MCF 10A (cell line): ENCODE data around the gene MPLKIP. TPM values are rescaled to one million over a fixed set of nuclear protein-coding genes. Genes with fewer than 3 reads are reported as not detected.

Experiments
- Bru-seq: library from RNA; stranded (reverse); fragments of 400-500 nt; gene quantifications from one replicate; lab custom pipeline; 2021; lab: Mats Ljungman, UMichigan
- BruChase-seq, 2 experiments: library from RNA; stranded (reverse); fragments of 400-500 nt; gene quantifications; one replicate each; lab custom pipeline; 2021; lab: Mats Ljungman, UMichigan
- BruUV-seq: library from RNA; stranded (reverse); fragments of 400-500 nt; replicated peaks from 2 replicates; lab custom pipeline; 2021; lab: Mats Ljungman, UMichigan
- CTCF ChIA-PET: fragments of 300-600 bp; sonication (Branson Sonifier 250); formaldehyde crosslinking; extraction: SDS; loops from one replicate; lab custom pipeline; 2021; ENCODE audit warnings: antibody characterized with exemption, inconsistent platforms; lab: Yijun Ruan, JAX
- POLR2A ChIA-PET: fragments of 300-600, 350-650 bp; sonication (Branson Sonifier 250); formaldehyde crosslinking; extraction: SDS; loops from one replicate; lab custom pipeline; 2020; ENCODE audit warnings: antibody characterized with exemption, inconsistent platforms; lab: Yijun Ruan, JAX
- DNase-seq: peaks from one replicate; pipeline ENCODE4 v3.0.0-alpha.2; 2018; ENCODE audit not compliant: unreplicated experiment
- H3K27ac Mint-ChIP-seq: one replicate; pipeline ENCODE4 v1.8.0; 2022; ENCODE audit warnings: mild to moderate bottlenecking, low read depth, mixed read lengths; ENCODE audit not compliant: unreplicated experiment
- H3K27me3 Mint-ChIP-seq: one replicate; pipeline ENCODE4 v1.8.0; 2022; ENCODE audit warnings: mixed read lengths; ENCODE audit not compliant: insufficient read depth, unreplicated experiment
- H3K36me3 Mint-ChIP-seq: one replicate; pipeline ENCODE4 v1.8.0; 2022; ENCODE audit warnings: mild to moderate bottlenecking, moderate library complexity, mixed read lengths; ENCODE audit not compliant: insufficient read depth, unreplicated experiment
- H3K4me1 Mint-ChIP-seq: one replicate; pipeline ENCODE4 v1.8.0; 2022; ENCODE audit warnings: mixed read lengths; ENCODE audit not compliant: insufficient read depth, unreplicated experiment
- H3K4me3 Mint-ChIP-seq: one replicate; pipeline ENCODE4 v1.8.0; 2022; ENCODE audit warnings: mild to moderate bottlenecking, moderate library complexity, mixed read lengths; ENCODE audit not compliant: unreplicated experiment
- H3K9me3 Mint-ChIP-seq: one replicate; pipeline ENCODE4 v1.8.0; 2022; ENCODE audit warnings: mixed read lengths; ENCODE audit not compliant: unreplicated experiment
- intact Hi-C: fragments of 100-400 bp; cut with micrococcal nuclease; formaldehyde crosslinking; loops from 2 replicates; pipeline ENCODE4 v1.14.1; 2022
- long read RNA-seq: library from polyadenylated mRNA; stranded (forward); transcript quantifications from one replicate; pipeline ENCODE4 v2.0.0, GENCODE V29; 2022
- total RNA-seq: library from RNA; stranded (reverse); gene quantifications from 2 replicates; pipeline ENCODE4 v1.2.3, GENCODE V29; 2022
- TF ChIP-seq, protein P1 (sequence below): fragments of 200-600 bp; IDR thresholded peaks from one replicate; pipeline ENCODE4 v1.8.0; 2022; ENCODE audit warnings: antibody characterized with exemption, mild to moderate bottlenecking; ENCODE audit not compliant: unreplicated experiment

Gene MPLKIP
- total RNA-seq (30.6 and 31.3 TPM in 2 replicates), Bru-seq, nascent RNA (percentile 89 among the genes with signal in this experiment), BruChase-seq, experiment 1, labeled RNA remaining after a 6-hour chase (percentile 89 among the genes with signal in this experiment), BruChase-seq, experiment 2, labeled RNA remaining after a 2-hour chase (percentile 91 among the genes with signal in this experiment)
- long read RNA-seq, full-length matches to known transcripts: 73 of 75 reads
- long read RNA-seq, partial matches to known transcripts: 0 of 75 reads
- long read RNA-seq, other reads (novel, unspliced or antisense): 2 of 75 reads

DNA sequence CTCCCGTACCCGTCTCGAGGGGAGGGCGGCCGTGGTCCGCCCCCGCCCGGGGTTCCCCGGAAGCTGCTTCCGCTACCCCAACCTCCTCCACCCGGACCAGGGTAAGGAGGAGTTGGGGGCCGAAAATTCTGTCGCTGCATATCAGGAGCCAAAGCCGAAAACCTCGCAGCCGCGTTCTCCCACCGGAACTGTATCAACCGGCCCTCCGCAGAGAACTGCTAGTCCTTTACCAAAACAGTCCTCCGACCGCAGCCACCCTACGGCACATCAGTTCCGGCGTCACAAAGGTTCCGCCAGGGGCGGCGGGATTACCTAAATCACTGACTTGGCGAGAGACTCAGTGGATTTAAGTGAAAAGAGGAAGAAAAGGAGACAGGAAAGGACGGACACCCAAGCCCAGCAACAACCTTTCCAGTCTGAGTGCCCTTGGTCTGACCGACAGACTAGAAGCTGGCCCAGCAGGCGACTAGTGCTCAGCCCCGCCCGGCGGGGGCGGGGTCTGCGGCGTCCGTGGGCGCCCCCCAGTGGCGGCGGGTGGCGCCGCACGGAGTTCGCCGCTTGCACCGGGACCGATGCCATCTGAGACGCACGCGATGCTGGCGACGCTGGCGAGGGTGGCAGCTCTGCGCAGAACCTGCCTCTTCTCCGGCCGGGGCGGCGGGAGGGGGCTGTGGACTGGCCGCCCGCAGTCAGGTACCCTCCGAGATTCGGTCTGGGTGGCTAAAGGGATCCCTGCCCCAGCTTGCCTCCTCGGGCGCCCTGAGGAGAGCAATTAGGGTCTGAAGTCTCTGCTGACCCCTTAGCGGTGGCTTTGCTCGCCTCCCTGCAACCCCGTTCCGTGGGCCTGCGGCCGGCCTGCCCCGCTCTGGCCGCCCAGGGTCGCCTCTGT, at the start of gene MPLKIP, which contains the start of gene SUGCT:
Gene MPLKIP, minus strand, starts transcription at position 195 of the 889 bp plus-strand sequence. Its CDS starts 55 bp downstream, at position 140.
Gene SUGCT, plus strand, starts transcription at position 578 of the 889 bp plus-strand sequence.
- CTCF ChIA-PET: interaction anchor here (0.5 to 1.8 kb wide), 15 partner anchors 9 to 1212 kb away, joined by 3 to 7 read pairs (median 3); no protein-coding TSS in a partner anchor
- TF ChIP-seq, protein P1, sequence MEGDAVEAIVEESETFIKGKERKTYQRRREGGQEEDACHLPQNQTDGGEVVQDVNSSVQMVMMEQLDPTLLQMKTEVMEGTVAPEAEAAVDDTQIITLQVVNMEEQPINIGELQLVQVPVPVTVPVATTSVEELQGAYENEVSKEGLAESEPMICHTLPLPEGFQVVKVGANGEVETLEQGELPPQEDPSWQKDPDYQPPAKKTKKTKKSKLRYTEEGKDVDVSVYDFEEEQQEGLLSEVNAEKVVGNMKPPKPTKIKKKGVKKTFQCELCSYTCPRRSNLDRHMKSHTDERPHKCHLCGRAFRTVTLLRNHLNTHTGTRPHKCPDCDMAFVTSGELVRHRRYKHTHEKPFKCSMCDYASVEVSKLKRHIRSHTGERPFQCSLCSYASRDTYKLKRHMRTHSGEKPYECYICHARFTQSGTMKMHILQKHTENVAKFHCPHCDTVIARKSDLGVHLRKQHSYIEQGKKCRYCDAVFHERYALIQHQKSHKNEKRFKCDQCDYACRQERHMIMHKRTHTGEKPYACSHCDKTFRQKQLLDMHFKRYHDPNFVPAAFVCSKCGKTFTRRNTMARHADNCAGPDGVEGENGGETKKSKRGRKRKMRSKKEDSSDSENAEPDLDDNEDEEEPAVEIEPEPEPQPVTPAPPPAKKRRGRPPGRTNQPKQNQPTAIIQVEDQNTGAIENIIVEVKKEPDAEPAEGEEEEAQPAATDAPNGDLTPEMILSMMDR: peak; percentile 98
- POLR2A ChIA-PET: interaction anchor here (0.6 to 3.3 kb wide), 24 partner anchors 9 to 1998 kb away, joined by 3 to 26 read pairs (median 4); partner anchors contain the start of genes CDK13 and RALA
- BruUV-seq: no TSS peak
- peaks cover 22% of the 10 kb centered on the region for H3K36me3 Mint-ChIP-seq
- peaks cover 12% of the 10 kb centered on the region for H3K4me1 Mint-ChIP-seq
- peak within 1 kb of the TSS; percentile 84 for H3K4me3 Mint-ChIP-seq
- H3K9me3 Mint-ChIP-seq: no peaks in the 10 kb centered on the region
- H3K27ac Mint-ChIP-seq: peak within 1 kb of the TSS; percentile 93
- no peaks in the 10 kb centered on the region for H3K27me3 Mint-ChIP-seq
- intact Hi-C loops: loop anchor here (2.0 kb wide), 1 partner anchor 238 kb away; no protein-coding TSS in a partner anchor
- DNase-seq: peak; percentile 86

DNA sequence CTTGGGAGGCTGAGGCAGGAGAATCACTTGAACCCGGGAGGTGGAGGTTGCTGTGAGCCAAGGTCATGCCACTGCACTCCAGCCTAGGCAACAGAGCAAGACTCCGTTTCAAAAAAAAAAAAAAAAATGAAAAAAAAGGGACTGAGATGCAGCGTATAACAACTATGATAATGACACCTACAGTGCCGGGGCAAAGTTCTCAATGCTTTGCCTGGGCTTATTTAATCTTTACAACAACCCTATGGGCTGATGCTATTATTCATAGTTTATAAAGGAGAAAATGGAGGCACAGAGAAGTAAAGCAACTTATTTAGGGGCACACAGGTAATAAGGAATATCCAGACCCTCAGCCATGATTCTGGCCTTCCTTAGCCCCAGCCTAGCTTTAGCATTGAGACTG, 48.0 kb upstream of the MPLKIP start:
- POLR2A ChIA-PET: interaction anchor here (0.9 kb wide), 1 partner anchor 388 kb away, joined by 3 read pairs; no protein-coding TSS in a partner anchor
- Mint-ChIP-seq H3K9me3 (no peaks in the 10 kb centered on the region), H3K27me3 (no peaks in the 10 kb centered on the region), H3K36me3 (no peaks in the 10 kb centered on the region), H3K4me3 (no peak overlapping the region), H3K27ac (no peak overlapping the region), H3K4me1 (no peaks in the 10 kb centered on the region)
- intact Hi-C loops: no loop called here
- CTCF ChIA-PET: no interaction called here
- TF ChIP-seq, protein P1: no peak
- no TSS peak for BruUV-seq
- no peak for DNase-seq

DNA sequence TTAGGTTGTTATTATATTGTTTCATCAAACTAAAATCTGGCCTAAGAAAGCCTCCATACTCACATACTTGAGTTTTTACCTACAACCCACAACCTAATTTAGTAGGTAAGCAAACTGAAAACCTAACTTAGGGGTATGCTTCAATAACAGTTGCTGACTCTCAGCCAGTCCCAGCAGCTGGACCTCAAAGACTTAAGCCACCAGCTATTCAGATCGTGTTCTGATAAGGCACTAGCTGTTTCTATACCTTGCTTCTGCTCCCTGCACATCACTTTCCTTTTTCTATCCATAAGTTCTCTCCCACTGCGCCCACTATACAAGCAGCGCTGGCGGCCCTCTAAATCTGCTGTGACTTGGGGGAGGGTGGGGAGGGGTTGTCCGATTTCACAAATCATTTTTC, 42.6 kb upstream of the MPLKIP start:
- BruUV-seq: no TSS peak
- Mint-ChIP-seq H3K27me3 (no peaks in the 10 kb centered on the region), H3K4me1 (no peaks in the 10 kb centered on the region), H3K9me3 (no peaks in the 10 kb centered on the region), H3K36me3 (no peaks in the 10 kb centered on the region), H3K4me3 (no peak overlapping the region), H3K27ac (no peak overlapping the region)
- ChIA-PET POLR2A (no interaction called here), CTCF (no interaction called here)
- no peak for DNase-seq
- intact Hi-C loops: no loop called here
- TF ChIP-seq, protein P1: no peak
